Colonic mucosa (tissue), 4 donors: ENCODE data around the gene COL16A1. TPM values are rescaled to one million over a fixed set of nuclear protein-coding genes. Genes with fewer than 3 reads are reported as not detected.

Source experiments
- DNase-seq: peaks from one replicate; pipeline ENCODE4 v3.0.0-alpha.2; 2020
- H3K27ac ChIP-seq: fragments of 200-600 bp; one replicate; pipeline ENCODE4 v1.8.0; 2021
- H3K27me3 ChIP-seq: fragments of 200-600 bp; one replicate; pipeline ENCODE4 v1.8.0; 2021
- H3K36me3 ChIP-seq: fragments of 200-600 bp; one replicate; pipeline ENCODE4 v1.8.0; 2021
- H3K4me1 ChIP-seq: fragments of 200-600 bp; one replicate; pipeline ENCODE4 v1.8.0; 2021; ENCODE audit warnings: mild to moderate bottlenecking
- H3K4me3 ChIP-seq: fragments of 200-600 bp; one replicate; pipeline ENCODE4 v1.8.0; 2021
- H3K9ac ChIP-seq, 2 donors: one replicate each; pipeline ENCODE4 v1.7.0; 2013; ENCODE audit warnings: control low read depth in 2 of 2, low read depth in 2 of 2, low read length in 2 of 2
- H3K9me3 ChIP-seq: fragments of 200-600 bp; one replicate; pipeline ENCODE4 v1.8.0; 2021
- intact Hi-C: fragments of 100-400 bp; cut with DNase I; formaldehyde crosslinking; loops from one replicate; pipeline ENCODE4 v1.14.1; 2022
- total RNA-seq, 2 donors: library from RNA; stranded (reverse); fragmentation: NEBNext Ultra II Directional in 1 of 2; extraction: Animal tissue kit (Norgen Biotek cat#: 25700) in 1 of 2; gene quantifications; one replicate each; pipeline ENCODE4 v1.2.1, GENCODE V29; 2021
- TF ChIP-seq, protein P1 (sequence below): fragments of 200-600 bp; IDR thresholded peaks from one replicate; pipeline ENCODE4 v1.8.0; 2022; ENCODE audit warnings: antibody characterized with exemption, mild to moderate bottlenecking
- donor health status: healthy.
- donor health status: DM: no; HTN: no; CAD: no.
- donor health status: DM: no; HTN: no; CAD: no.

The COL16A1 gene
- total RNA-seq, 2 donors from 2014 or later: 9.0 to 15.4 TPM

DNA sequence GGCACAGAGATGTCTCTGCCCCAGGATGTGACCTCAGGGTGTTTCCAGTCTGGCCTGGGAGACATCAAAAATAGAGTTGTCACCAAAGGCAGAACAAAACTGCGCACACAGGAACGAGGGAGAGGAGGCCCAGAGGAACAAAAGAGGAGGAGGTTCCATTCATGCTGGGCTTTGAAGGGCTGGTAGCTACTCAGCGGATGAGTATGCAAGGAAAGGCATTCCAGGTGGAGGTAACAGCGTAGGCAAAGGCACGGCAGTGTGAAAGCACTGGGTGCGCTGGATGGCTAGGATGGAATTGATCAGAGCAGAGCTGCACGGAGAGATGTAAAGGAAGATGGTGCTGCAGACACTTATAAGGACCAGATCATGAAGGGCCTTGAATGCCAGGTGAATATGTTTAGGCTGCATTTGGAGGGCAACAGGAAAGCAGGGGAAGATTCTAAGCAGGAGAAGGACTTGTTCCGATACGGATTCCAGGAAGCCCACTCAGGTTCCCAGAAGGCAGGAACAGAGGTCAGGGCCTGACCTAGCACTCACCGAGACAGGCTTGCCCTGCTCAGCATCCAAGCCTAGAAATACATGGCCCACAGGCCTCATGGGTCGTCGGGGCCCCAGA, 6.3 kb downstream of the COL16A1 start:
- H3K9ac ChIP-seq: no peak overlapping the region
- no peaks in the 10 kb centered on the region for H3K4me1 ChIP-seq
- TF ChIP-seq, protein P1, sequence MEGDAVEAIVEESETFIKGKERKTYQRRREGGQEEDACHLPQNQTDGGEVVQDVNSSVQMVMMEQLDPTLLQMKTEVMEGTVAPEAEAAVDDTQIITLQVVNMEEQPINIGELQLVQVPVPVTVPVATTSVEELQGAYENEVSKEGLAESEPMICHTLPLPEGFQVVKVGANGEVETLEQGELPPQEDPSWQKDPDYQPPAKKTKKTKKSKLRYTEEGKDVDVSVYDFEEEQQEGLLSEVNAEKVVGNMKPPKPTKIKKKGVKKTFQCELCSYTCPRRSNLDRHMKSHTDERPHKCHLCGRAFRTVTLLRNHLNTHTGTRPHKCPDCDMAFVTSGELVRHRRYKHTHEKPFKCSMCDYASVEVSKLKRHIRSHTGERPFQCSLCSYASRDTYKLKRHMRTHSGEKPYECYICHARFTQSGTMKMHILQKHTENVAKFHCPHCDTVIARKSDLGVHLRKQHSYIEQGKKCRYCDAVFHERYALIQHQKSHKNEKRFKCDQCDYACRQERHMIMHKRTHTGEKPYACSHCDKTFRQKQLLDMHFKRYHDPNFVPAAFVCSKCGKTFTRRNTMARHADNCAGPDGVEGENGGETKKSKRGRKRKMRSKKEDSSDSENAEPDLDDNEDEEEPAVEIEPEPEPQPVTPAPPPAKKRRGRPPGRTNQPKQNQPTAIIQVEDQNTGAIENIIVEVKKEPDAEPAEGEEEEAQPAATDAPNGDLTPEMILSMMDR: no peak
- H3K36me3 ChIP-seq: no peaks in the 10 kb centered on the region
- no peak for DNase-seq
- H3K27me3 ChIP-seq: no peaks in the 10 kb centered on the region
- no peak overlapping the region for H3K27ac ChIP-seq
- H3K9me3 ChIP-seq: no peaks in the 10 kb centered on the region
- H3K4me3 ChIP-seq: no peak overlapping the region
- intact Hi-C loops: no loop called here

DNA sequence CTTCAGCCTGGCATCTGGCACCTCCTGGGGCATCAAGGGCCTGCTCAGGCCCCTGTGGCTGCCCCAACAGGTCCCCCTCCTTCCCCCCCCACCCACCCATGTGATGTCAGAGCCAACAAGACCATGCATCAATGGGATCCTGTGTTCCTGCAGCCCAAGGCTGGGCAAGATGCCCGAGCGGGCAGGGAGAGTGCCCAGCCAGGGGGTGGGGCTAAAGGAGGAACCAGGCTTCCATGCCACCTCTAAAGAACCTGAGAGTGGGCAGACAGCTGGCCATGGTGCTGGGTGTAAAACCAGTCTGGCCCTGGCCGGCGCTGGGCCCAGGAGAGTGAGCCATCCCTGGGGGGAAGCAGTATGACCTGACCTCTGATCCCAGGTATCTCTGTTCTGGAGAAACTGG, 7.6 kb downstream of the COL16A1 start:
- H3K4me3 ChIP-seq: no peak overlapping the region
- intact Hi-C loops: no loop called here
- H3K4me1 ChIP-seq: no peaks in the 10 kb centered on the region
- H3K9ac ChIP-seq: no peak overlapping the region
- no peaks in the 10 kb centered on the region for H3K36me3 ChIP-seq
- TF ChIP-seq, protein P1: no peak
- H3K9me3 ChIP-seq: no peaks in the 10 kb centered on the region
- H3K27me3 ChIP-seq: no peaks in the 10 kb centered on the region
- H3K27ac ChIP-seq: no peak overlapping the region
- DNase-seq: no peak

DNA sequence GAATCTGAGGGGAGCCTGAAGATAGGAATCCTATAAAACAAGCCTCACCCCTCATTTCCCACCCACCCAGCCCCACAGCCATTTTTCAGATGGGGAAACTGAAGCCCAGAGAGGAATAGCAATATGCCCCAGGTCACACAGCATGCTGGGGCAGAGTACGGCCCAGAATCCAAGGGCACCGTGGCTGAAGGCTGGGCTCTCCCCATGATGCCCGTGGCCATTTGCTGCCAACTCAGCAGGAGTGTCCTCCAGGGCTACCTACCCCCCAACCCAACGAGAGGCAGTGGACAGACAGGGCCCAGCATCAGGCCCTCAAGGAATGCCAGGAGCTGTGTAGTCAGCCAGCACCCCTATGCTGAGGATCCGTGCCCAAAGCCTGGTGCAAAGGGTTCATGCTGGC, 8.5 kb downstream of the COL16A1 start:
- intact Hi-C loops: no loop called here
- Histone ChIP-seq H3K27me3 (no peaks in the 10 kb centered on the region), H3K4me3 (no peak overlapping the region), H3K36me3 (no peaks in the 10 kb centered on the region), H3K9ac (no peak overlapping the region), H3K27ac (no peak overlapping the region), H3K9me3 (no peaks in the 10 kb centered on the region), H3K4me1 (no peaks in the 10 kb centered on the region)
- TF ChIP-seq, protein P1: no peak
- DNase-seq: no peak

DNA sequence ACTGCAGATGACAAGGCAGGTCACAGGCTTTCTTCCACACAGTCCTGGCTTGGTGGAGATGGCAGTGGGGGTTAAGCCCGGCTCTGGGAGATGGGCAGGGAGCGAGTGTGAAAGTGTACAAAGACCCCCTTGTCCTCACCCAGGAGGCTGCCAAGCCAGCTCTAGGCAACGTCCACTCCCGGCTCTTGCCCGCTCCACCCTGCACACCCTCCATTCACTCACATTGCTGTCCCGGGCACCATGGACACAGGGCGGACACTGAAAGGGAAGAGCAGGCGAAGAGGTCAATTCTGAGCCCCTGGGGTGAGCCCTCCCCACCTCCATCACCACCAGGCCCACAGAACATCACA, 8.9 kb downstream of the COL16A1 start:
- Histone ChIP-seq H3K4me1 (no peaks in the 10 kb centered on the region), H3K4me3 (no peak overlapping the region), H3K27ac (no peak overlapping the region), H3K36me3 (no peaks in the 10 kb centered on the region), H3K9me3 (no peaks in the 10 kb centered on the region), H3K27me3 (no peaks in the 10 kb centered on the region), H3K9ac (no peak overlapping the region)
- TF ChIP-seq, protein P1: no peak
- no peak for DNase-seq
- intact Hi-C loops: no loop called here

DNA sequence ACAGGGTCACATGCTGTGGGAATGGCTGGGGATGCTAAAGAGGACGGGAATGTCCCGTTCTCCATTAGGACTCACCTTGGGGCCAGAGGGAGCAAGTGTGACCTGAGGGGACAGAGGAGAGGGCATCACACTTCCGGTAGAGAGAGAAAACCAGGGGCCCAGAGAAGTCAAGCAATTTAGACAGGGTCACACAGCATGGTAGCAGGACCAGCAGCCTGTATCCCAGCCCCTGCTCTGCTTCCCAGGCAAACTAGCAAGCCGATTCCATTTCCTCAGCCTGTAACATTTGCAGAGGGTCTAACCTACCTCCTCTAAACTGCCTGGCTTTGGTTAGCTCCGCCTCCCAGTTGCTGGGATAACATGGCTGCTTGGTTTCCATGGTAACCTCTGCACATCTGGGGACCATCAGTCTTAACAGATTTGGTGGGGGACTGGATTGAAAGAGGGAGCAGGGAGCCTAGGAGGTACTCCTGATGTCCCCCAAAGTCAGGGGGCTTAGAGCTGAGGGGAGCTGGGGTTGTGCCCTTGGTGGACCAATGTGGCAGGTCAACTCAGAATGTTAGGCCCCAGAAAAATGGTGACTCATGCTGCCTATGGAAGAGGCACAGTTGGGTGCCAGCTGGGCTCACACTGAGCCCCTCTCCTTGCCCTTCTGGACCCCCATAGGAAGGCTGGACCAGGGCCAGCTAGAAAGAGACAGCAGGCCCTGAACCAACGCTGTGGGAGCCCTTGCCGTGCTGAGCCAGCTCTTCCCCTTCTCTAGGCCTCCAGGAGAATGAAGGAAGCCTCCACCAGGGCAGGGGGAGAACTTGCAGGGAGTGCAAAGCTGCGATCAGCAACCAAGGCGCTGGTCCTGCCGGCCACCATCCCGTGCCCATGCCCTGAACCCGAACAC, 9.5 kb downstream of the COL16A1 start:
- DNase-seq: no peak

More for the DNA sequence above, 9.5 kb downstream of the COL16A1 start:
- H3K36me3 ChIP-seq: no peaks in the 10 kb centered on the region
- no peak overlapping the region for H3K9ac ChIP-seq
- no peaks in the 10 kb centered on the region for H3K9me3 ChIP-seq
- TF ChIP-seq, protein P1: no peak
- no peak overlapping the region for H3K27ac ChIP-seq
- H3K4me3 ChIP-seq: no peak overlapping the region
- no peaks in the 10 kb centered on the region for H3K4me1 ChIP-seq
- no peaks in the 10 kb centered on the region for H3K27me3 ChIP-seq
- intact Hi-C loops: no loop called here
